SK-N-SH treated with all-trans-retinoic acid at 6 μM for 48 hours (cell line): ENCODE results near the gene RGS12.

Source experiments
- ATAC-seq: fragments of 200-7000 bp; cut with Tn5 transposase; 3 replicates; pipeline ENCODE4 v1.9.1; 2020; ENCODE audit warnings: mild to moderate bottlenecking, moderate library complexity
- ARNTL ChIP-seq: fragments of 450-650 bp; formaldehyde crosslinking; IDR thresholded peaks from 2 replicates; pipeline ENCODE4 v1.5.0; 2020; ENCODE audit warnings: low read depth, mild to moderate bottlenecking, moderate library complexity, borderline replicate concordance
- BACH2 ChIP-seq: fragments of 250-450 bp; sonication (Bioruptor Pico); IDR thresholded peaks from 2 replicates; pipeline ENCODE4 v1.9.0; 2021; ENCODE audit warnings: mild to moderate bottlenecking, borderline replicate concordance
- ESRRG ChIP-seq: fragments of 250-450 bp; sonication (Bioruptor Pico); IDR thresholded peaks from 2 replicates; pipeline ENCODE4 v1.6.1; 2021; ENCODE audit warnings: mild to moderate bottlenecking
- ISL1 ChIP-seq: fragments of 250-450 bp; sonication (Bioruptor Pico); IDR thresholded peaks from 2 replicates; pipeline ENCODE4 v2.1.2; 2022; ENCODE audit warnings: mild to moderate bottlenecking, moderate library complexity
- OSR1 ChIP-seq: fragments of 250-450 bp; sonication (Bioruptor Pico); IDR thresholded peaks from 2 replicates; pipeline ENCODE4 v1.8.0; 2022; ENCODE audit warnings: moderate library complexity, mild to moderate bottlenecking, inconsistent platforms
- PPARA ChIP-seq: fragments of 250-450 bp; sonication (Bioruptor Pico); IDR thresholded peaks from 2 replicates; pipeline ENCODE4 v1.5.0; 2020; ENCODE audit warnings: mild to moderate bottlenecking, borderline replicate concordance
- RARB ChIP-seq: fragments of 250-450 bp; sonication (Bioruptor Pico); IDR thresholded peaks from 2 replicates; pipeline ENCODE4 v1.8.0; 2021; ENCODE audit warnings: mild to moderate bottlenecking, moderate library complexity
- SNAI2 ChIP-seq: fragments of 250-450 bp; sonication (Bioruptor Pico); IDR thresholded peaks from 2 replicates; pipeline ENCODE4 v1.5.0; 2020; ENCODE audit warnings: mild to moderate bottlenecking, moderate library complexity
- TCF4 ChIP-seq: fragments of 250-450 bp; sonication (Bioruptor Pico); IDR thresholded peaks from 2 replicates; pipeline ENCODE4 v1.8.0; 2021; ENCODE audit warnings: mild to moderate bottlenecking, moderate library complexity, borderline replicate concordance
- TOX ChIP-seq: fragments of 250-450 bp; sonication (Bioruptor Pico); IDR thresholded peaks from 2 replicates; pipeline ENCODE4 v1.8.0; 2021; ENCODE audit warnings: mild to moderate bottlenecking, moderate library complexity, borderline replicate concordance
- ZC3H10 ChIP-seq: fragments of 250-450 bp; sonication (Bioruptor Pico); IDR thresholded peaks from 2 replicates; pipeline ENCODE4 v1.5.1; 2021; ENCODE audit warnings: mild to moderate bottlenecking, moderate library complexity
- ZFP3 ChIP-seq: fragments of 250-450 bp; sonication (Bioruptor Pico); IDR thresholded peaks from 2 replicates; pipeline ENCODE4 v1.5.0; 2020; ENCODE audit warnings: mild to moderate bottlenecking, moderate library complexity
- ZFP30 ChIP-seq: fragments of 450-650 bp; formaldehyde crosslinking; IDR thresholded peaks from 2 replicates; pipeline ENCODE4 v1.5.0; 2022; ENCODE audit warnings: mild to moderate bottlenecking, moderate library complexity
- ZNF565 ChIP-seq: fragments of 450-650 bp; formaldehyde crosslinking; conservative IDR thresholded peaks from 2 replicates; pipeline ENCODE4 v1.5.0; 2020; ENCODE audit warnings: low read depth, mild to moderate bottlenecking, moderate library complexity
- ZNF70 ChIP-seq: fragments of 450-650 bp; formaldehyde crosslinking; IDR thresholded peaks from 2 replicates; pipeline ENCODE4 v1.5.0; 2020; ENCODE audit warnings: mild to moderate bottlenecking, moderate library complexity
- ZNF8 ChIP-seq: fragments of 450-650 bp; formaldehyde crosslinking; IDR thresholded peaks from 2 replicates; pipeline ENCODE4 v1.5.0; 2020; ENCODE audit warnings: mild to moderate bottlenecking, moderate library complexity
- TF ChIP-seq, protein P1 (sequence below): fragments of 250-450 bp; sonication (Bioruptor Pico); IDR thresholded peaks from 2 replicates; pipeline ENCODE4 v1.8.0; 2020; ENCODE audit warnings: mild to moderate bottlenecking, moderate library complexity, borderline replicate concordance
- TF ChIP-seq, protein P2 (sequence below): fragments of 250-450 bp; sonication (Bioruptor Pico); IDR thresholded peaks from 2 replicates; pipeline ENCODE4 v1.5.1; 2020; ENCODE audit warnings: low read depth, mild to moderate bottlenecking, moderate library complexity
- TF ChIP-seq, protein P3 (sequence below): fragments of 250-450 bp; sonication (Bioruptor Pico); IDR thresholded peaks from 2 replicates; pipeline ENCODE4 v1.5.1; 2021; ENCODE audit warnings: mild to moderate bottlenecking, moderate library complexity
- TF ChIP-seq, protein P4 (sequence below): fragments of 250-450 bp; sonication (Bioruptor Pico); IDR thresholded peaks from 2 replicates; pipeline ENCODE4 v1.5.0; 2020; ENCODE audit warnings: mild to moderate bottlenecking, moderate library complexity
- TF ChIP-seq, protein P5 (sequence below): fragments of 250-450 bp; sonication (Bioruptor Pico); IDR thresholded peaks from 2 replicates; pipeline ENCODE4 v1.8.0; 2021; ENCODE audit warnings: low read depth, mild to moderate bottlenecking, moderate library complexity, borderline replicate concordance

The RGS12 gene

DNA sequence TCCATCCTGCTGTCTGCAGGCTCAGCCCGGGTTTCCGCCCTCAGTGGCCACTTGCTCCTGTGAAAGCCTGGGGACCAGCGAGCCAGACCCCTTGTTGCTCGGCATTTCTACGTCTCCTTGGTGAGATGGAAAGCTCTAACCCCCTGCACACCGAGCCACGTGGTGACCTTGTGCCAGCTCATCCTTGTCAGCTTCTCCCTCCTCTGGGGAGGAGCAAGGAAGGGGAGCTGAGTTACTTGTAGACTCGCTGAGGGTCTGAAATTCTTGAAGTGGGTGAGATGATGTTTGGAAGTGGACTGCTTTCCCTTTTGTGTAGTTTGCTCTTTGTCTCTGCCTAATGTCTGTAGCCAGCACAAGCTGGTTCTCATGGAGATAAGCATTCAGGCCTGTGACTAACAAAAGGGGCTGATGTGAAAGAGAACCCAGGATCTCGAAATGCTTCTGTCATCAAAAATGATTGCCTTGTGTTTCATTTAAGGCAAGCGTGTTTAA lies 29.3 kb downstream of the RGS12 start:
- TF ChIP-seq ZNF8 (CRISPR knock-in tag) (no peak), ARNTL (CRISPR knock-in tag) (no peak), ZNF70 (CRISPR knock-in tag) (no peak), RARB (CRISPR knock-in tag) (no peak), OSR1 (CRISPR knock-in tag) (no peak), ZFP3 (CRISPR knock-in tag) (no peak), ZNF565 (CRISPR knock-in tag) (no peak), ESRRG (no peak), TCF4 (CRISPR knock-in tag) (no peak), SNAI2 (no peak), ZC3H10 (CRISPR knock-in tag) (no peak), ZFP30 (CRISPR knock-in tag) (no peak)
- TF ChIP-seq, protein P1, sequence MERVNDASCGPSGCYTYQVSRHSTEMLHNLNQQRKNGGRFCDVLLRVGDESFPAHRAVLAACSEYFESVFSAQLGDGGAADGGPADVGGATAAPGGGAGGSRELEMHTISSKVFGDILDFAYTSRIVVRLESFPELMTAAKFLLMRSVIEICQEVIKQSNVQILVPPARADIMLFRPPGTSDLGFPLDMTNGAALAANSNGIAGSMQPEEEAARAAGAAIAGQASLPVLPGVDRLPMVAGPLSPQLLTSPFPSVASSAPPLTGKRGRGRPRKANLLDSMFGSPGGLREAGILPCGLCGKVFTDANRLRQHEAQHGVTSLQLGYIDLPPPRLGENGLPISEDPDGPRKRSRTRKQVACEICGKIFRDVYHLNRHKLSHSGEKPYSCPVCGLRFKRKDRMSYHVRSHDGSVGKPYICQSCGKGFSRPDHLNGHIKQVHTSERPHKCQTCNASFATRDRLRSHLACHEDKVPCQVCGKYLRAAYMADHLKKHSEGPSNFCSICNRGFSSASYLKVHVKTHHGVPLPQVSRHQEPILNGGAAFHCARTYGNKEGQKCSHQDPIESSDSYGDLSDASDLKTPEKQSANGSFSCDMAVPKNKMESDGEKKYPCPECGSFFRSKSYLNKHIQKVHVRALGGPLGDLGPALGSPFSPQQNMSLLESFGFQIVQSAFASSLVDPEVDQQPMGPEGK, result no peak
- TF ChIP-seq, protein P2, sequence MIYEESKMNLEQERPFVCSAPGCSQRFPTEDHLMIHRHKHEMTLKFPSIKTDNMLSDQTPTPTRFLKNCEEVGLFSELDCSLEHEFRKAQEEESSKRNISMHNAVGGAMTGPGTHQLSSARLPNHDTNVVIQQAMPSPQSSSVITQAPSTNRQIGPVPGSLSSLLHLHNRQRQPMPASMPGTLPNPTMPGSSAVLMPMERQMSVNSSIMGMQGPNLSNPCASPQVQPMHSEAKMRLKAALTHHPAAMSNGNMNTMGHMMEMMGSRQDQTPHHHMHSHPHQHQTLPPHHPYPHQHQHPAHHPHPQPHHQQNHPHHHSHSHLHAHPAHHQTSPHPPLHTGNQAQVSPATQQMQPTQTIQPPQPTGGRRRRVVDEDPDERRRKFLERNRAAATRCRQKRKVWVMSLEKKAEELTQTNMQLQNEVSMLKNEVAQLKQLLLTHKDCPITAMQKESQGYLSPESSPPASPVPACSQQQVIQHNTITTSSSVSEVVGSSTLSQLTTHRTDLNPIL (CRISPR knock-in tag), result no peak
- TF ChIP-seq, protein P3, sequence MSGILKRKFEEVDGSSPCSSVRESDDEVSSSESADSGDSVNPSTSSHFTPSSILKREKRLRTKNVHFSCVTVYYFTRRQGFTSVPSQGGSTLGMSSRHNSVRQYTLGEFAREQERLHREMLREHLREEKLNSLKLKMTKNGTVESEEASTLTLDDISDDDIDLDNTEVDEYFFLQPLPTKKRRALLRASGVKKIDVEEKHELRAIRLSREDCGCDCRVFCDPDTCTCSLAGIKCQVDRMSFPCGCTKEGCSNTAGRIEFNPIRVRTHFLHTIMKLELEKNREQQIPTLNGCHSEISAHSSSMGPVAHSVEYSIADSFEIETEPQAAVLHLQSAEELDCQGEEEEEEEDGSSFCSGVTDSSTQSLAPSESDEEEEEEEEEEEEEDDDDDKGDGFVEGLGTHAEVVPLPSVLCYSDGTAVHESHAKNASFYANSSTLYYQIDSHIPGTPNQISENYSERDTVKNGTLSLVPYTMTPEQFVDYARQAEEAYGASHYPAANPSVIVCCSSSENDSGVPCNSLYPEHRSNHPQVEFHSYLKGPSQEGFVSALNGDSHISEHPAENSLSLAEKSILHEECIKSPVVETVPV (CRISPR knock-in tag), result no peak
- TF ChIP-seq, protein P4, sequence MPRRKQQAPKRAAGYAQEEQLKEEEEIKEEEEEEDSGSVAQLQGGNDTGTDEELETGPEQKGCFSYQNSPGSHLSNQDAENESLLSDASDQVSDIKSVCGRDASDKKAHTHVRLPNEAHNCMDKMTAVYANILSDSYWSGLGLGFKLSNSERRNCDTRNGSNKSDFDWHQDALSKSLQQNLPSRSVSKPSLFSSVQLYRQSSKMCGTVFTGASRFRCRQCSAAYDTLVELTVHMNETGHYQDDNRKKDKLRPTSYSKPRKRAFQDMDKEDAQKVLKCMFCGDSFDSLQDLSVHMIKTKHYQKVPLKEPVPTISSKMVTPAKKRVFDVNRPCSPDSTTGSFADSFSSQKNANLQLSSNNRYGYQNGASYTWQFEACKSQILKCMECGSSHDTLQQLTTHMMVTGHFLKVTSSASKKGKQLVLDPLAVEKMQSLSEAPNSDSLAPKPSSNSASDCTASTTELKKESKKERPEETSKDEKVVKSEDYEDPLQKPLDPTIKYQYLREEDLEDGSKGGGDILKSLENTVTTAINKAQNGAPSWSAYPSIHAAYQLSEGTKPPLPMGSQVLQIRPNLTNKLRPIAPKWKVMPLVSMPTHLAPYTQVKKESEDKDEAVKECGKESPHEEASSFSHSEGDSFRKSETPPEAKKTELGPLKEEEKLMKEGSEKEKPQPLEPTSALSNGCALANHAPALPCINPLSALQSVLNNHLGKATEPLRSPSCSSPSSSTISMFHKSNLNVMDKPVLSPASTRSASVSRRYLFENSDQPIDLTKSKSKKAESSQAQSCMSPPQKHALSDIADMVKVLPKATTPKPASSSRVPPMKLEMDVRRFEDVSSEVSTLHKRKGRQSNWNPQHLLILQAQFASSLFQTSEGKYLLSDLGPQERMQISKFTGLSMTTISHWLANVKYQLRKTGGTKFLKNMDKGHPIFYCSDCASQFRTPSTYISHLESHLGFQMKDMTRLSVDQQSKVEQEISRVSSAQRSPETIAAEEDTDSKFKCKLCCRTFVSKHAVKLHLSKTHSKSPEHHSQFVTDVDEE, result no peak
- no peak for ATAC-seq

DNA sequence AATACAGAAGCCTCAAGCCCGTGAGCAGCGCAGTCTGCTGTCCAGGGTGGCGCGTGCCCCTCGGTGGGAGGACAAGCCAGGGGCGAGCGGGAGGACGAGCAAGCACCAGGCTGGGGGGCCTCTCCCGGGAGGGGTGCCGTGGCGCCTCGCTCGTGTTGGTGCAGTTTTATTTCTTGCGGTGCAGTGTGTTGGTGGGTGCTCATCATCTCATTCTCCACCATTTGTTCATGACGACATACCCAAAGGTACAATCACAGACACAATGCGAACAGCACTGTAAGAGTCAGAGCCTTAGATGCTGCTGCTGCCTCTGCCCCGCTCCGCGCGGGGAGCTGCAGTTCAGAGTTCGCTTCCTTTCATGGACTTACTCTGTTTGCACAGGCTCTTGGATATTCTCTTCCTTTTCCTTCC lies 30.3 kb downstream of the RGS12 start:
- ATAC-seq, result no peak
- TF ChIP-seq, protein P4, result no peak
- no peak for TF ChIP-seq ZC3H10 (CRISPR knock-in tag)
- TF ChIP-seq, protein P5, sequence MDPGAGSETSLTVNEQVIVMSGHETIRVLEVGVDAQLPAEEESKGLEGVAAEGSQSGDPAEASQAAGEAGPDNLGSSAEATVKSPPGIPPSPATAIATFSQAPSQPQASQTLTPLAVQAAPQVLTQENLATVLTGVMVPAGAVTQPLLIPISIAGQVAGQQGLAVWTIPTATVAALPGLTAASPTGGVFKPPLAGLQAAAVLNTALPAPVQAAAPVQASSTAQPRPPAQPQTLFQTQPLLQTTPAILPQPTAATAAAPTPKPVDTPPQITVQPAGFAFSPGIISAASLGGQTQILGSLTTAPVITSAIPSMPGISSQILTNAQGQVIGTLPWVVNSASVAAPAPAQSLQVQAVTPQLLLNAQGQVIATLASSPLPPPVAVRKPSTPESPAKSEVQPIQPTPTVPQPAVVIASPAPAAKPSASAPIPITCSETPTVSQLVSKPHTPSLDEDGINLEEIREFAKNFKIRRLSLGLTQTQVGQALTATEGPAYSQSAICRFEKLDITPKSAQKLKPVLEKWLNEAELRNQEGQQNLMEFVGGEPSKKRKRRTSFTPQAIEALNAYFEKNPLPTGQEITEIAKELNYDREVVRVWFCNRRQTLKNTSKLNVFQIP (CRISPR knock-in tag), result no peak
- no peak for TF ChIP-seq ARNTL (CRISPR knock-in tag)
- TF ChIP-seq, protein P3 (CRISPR knock-in tag), result no peak
- no peak for TF ChIP-seq ESRRG
- TF ChIP-seq ZNF70 (CRISPR knock-in tag), result no peak
- TF ChIP-seq SNAI2, result no peak
- TF ChIP-seq, protein P2 (CRISPR knock-in tag), result no peak
- TF ChIP-seq BACH2 (CRISPR knock-in tag), result no peak
- no peak for TF ChIP-seq ISL1 (CRISPR knock-in tag)
- TF ChIP-seq PPARA (CRISPR knock-in tag), result no peak
- TF ChIP-seq ZNF565 (CRISPR knock-in tag), result no peak
- TF ChIP-seq, protein P1, result no peak
- no peak for TF ChIP-seq TOX
- TF ChIP-seq ZNF8 (CRISPR knock-in tag), result no peak
- no peak for TF ChIP-seq ZFP3 (CRISPR knock-in tag)
